ENCODE data around the gene NDUFS2.
"Not testable (repeated sequence)": the region's sequence is repeated elsewhere in the genome, so short reads cannot be mapped to it uniquely, and the experiment has no call there.

The NDUFS2 gene

GRCh38 chr1:161255955-161256520, 53.9 kb downstream of the NDUFS2 start:
- DNase-seq, result not testable (repeated sequence)

DNA sequence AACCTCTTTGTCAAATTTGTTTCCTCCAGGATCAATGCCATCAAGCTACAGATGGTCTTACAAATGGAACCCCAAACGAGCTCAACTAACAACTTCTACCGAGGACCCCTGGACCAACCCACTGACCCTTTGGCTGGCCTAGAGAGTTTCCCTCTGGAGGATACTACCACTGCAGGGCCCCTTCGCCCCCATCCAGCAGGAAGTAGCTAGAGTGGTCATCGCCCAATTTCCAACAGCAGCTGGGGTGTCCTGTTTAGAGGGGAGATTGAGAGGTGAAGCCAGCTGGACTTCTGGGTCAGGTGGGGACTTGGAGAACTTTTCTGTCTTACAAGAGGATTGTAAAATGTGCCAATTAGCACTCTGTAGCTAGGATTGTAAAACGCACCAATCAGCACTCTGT, 54.9 kb downstream of the NDUFS2 start:
- DNase-seq, result not testable (repeated sequence)

GRCh38 chr1:161258439-161259344, 56.5 kb downstream of the NDUFS2 start, which contains the start of gene PCP4L1:
TSS of gene PCP4L1 (plus strand) at chr1:161258745. CDS start at chr1:161258975, 230 bp downstream.
- no peak for DNase-seq

- no peak for DNase-seq
These were observed 57.2 kb downstream of the NDUFS2 start for GRCh38 chr1:161259345-161259702.

DNA sequence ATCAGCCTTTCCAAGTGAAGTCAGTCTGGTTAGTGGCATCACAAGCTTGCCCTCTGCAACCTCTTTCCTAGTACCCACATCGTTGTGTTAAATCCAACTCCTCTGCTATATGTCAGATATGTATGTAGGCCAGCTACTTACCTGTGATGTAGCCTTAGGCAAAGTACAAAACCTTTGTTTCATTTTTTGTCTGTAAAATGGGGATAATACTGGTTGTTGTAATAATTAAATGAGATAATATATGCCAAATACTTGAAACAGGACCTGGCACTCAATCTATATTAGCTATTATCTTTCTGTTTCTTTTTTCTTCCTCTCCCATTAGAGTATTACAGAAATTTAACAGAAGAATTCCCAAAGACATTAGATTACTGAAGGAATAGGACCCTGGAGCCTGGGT, 57.6 kb downstream of the NDUFS2 start:
- DNase-seq, result no peak

- no peak for DNase-seq
These were observed 58.5 kb downstream of the NDUFS2 start for GRCh38 chr1:161260376-161261260.

DNA sequence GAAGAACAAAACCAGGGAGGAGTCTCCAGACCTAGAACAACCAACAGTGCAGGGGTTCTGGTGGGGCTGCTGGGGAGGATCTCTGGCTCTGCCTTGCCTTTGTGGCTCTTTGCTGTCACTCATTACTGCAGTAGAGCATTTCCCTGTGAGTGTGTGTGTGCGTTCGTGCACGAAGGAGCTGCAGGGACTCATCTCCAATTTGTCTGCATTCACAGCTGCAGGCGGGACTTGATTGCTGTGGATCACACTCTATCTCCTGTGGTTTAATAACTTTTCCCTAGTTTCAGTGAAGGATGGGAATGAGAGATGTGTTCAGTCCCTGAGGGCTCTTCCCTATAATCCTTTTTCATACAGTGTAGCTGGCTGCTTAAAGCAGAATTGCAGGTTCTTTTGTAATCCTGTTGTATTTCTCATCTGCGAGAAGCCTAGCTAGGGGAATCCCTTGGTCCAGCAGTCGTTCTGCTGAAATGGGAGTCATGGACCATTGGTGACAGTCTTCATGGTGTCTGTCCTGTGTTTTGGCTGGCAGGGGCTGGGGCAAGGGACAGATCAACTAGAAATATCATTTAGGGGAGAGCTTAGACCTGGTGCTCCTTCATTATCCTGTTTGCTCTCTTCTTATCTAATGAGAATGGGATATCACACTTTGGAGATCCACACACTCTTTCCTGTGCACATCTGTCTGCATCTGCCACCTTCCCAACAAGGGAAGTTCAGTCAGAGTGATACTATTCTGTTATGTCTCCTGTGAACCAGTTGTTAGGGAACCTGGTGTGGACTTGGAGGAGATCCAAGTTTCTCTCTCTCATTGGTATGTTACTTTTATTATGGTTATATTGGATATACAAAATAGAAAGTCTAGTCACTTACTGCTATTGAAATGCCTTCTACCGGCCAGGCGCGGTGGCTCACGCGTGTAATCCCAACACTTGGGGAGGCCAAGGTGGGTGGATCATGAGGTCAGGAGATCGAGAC, 59.4 kb downstream of the NDUFS2 start:
- no peak for DNase-seq

Measured in 8988T (cell line).